Stimulated activated CD8-positive, alpha-beta memory T cell treated with anti-CD3 and anti-CD28 coated beads, Interleukin-12 subunit alpha, Interleukin-12 subunit beta, amount 100 ng/mL, for 24 hours (primary cell): ENCODE results near the gene AR.

Experiments used
- DNase-seq: peaks from one replicate; pipeline ENCODE4 v3.0.0-alpha.2; 2020; ENCODE audit errors: extremely low read depth

Gene AR

DNA sequence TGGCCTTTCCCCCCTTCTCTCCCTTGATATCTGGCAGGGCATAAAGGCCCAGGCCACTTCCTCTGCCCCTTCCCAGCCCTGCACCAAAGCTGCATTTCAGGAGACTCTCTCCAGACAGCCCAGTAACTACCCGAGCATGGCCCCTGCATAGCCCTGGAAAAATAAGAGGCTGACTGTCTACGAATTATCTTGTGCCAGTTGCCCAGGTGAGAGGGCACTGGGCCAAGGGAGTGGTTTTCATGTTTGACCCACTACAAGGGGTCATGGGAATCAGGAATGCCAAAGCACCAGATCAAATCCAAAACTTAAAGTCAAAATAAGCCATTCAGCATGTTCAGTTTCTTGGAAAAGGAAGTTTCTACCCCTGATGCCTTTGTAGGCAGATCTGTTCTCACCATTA lies 183.8 kb downstream of the AR start:
- DNase-seq = no peak

DNA sequence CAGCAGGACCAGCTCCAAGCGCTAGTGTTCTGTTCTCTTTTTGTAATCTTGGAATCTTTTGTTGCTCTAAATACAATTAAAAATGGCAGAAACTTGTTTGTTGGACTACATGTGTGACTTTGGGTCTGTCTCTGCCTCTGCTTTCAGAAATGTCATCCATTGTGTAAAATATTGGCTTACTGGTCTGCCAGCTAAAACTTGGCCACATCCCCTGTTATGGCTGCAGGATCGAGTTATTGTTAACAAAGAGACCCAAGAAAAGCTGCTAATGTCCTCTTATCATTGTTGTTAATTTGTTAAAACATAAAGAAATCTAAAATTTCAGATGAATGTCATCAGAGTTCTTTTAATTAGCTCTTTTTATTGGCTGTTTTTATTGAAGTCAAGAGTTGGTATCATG lies 186.5 kb downstream of the AR start:
- no peak for DNase-seq

DNA sequence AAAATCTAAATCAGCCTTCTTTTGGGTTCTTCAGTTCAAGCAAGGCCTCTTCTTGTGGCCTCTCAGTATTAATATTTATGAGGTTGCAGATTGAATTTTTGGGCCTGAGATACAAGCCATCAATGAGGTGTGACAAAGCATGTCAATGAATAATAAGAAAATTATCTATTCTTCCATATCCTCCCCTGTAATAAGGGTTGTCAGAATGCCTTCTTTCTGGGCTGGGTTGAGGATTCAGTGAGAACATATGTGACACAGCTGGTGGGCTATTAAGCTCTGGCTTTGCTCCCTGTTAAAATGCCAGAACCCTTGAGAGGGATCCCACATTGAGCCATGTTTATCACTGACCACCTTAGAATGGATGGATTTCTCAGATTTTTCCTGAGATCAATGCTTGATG lies 187.2 kb downstream of the AR start:
- no peak for DNase-seq

DNA sequence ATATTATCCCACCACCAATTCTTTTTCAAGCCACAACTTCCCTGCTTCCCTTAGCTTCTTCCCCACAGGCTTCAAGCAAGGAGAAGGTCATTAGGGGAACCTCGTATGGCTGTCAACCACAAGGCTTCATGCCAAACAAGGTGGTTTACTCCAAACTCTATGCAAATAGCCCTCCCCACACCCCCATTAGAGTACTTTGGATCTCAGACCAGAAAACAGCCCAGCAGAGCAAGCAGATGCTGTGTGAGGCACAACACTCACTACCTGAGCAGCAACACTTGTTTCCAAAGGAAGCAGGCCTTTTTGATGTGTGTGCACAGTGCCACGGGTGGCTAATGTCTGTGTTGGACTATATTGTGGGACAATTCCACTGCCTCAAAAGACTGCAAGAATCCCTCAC lies 189.0 kb downstream of the AR start:
- no peak for DNase-seq

DNA sequence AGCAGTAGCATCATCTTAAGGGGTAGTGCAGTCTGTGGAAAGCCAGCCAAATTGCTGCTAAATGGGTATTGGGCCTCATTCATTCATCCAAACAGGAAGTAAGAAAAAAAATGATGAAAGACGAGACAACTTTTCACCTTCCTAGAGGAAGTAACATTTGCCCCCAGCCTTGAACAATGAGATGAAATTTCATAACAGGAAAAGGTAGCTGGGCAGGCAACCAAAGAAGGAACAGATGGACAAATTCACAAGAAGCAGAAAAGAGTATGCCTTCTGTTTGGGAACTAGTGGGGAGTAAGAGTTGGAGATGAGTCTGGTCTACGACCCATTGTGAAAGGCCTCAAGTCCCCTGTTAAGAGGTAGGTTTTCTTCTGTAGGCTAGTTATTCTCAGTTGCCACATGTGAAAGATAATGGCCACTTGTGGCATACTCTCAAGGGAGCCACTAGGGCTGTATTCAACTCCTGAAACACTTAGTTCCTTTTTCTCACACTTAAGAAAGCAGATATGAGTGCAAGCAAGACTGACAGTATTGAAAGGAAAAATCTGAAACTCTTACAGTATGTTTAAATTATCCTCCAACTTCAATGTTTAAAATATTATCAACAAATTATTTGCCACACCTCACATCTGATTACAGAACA lies 190.4 kb downstream of the AR start:
- no peak for DNase-seq

DNA sequence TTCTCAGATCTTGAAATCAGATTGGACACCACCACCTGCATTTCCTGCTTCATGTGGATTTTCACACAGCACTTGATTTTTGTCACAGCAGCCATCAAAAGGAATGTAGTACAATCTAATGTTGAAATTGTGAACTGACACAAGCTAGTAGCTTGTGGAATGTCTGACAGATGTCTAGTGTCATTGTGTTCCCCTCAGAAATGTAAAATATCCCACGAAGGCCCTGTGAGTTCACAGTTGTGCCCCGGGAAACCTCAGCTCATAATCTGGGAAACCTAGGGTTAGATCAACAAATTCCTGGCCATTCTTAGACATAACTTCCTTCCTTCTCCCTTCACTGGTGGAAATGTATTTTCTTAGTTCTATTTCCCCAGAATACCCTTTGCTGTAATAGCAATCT lies 205.7 kb downstream of the AR start:
- DNase-seq = no peak

DNA sequence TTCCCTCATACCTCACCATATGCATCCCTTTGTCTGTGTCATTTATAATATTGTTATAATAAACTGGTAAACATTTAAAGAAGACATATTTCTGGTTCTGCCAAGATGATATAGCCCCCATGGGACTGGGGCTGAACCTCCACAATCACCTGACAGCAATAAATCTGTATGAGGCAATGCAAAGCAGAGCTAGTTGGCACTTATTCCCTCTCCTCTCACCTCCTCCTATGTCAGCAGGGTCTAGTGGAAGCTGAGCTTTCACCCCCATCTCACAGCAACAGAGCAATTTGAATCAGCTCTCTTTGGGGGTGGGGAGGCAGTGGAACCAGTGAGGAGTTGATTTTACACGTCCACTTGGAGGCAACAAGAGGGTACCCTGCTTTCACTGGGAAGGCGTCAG lies 206.9 kb downstream of the AR start:
- no peak for DNase-seq

DNA sequence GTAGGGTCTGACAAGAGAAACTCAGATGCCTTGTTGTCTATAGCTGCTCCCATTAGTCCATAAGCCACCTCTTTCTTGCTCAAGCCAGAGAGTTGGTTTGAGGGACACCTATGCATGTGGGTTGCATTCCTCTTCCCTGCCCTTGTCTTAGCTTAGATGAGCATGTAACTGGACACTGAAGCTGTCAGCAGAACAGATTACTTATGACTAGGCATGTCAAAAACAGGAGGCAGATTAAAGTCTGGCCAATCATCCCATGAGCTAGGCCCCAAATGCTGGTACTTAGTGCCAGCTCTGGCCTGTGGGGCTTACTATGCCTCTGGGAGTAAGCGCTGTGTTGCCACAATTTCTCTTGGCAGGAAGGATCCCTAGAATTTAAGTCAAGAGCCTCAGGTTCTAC lies 215.2 kb downstream of the AR start:
- DNase-seq = no peak

DNA sequence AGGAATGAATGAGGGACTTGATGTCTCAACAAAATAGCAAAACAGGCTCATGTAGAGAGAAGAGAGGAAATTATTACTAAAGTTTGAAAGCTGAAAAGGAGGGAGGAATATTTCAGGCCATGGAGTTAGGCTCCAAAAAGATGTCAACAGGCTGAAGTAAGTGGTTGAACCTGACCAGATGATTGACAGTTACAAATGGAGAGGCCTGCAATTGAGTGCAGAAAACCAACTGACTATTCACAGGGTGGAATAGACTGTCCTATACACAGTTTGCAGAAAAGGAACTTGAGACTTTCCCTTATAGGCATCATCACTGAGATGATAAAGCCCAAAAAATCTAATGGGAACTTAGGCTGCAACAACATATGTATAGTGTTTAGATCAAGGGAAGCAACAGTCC lies 233.3 kb downstream of the AR start:
- no peak for DNase-seq

DNA sequence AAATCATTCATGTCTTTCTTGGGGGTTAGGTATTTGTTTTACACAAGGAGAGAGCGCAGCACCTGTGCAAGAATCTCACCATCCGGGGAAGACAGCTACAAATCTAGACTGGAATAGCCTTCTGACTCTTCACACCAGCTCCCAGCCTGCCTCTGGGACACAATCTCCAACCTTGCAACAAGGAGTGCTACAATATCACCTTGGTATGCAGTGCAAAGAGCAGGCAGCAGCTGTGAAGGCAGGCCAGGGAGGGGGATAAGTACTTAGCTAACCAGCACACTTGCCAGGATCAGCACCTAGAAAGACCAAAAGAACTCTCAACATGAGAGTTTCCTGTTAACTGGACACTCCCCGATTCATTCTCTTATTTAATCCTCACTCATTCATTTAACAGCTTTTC lies 235.3 kb downstream of the AR start:
- DNase-seq = no peak
